NK-92 (cell line): ENCODE data around the gene BCCIP.

ENCODE experiments used
- DNase-seq: peaks from one replicate; lab custom pipeline; 2025; ENCODE audit not compliant: unreplicated experiment; lab: John Stamatoyannopoulos, UW

The BCCIP gene

DNA sequence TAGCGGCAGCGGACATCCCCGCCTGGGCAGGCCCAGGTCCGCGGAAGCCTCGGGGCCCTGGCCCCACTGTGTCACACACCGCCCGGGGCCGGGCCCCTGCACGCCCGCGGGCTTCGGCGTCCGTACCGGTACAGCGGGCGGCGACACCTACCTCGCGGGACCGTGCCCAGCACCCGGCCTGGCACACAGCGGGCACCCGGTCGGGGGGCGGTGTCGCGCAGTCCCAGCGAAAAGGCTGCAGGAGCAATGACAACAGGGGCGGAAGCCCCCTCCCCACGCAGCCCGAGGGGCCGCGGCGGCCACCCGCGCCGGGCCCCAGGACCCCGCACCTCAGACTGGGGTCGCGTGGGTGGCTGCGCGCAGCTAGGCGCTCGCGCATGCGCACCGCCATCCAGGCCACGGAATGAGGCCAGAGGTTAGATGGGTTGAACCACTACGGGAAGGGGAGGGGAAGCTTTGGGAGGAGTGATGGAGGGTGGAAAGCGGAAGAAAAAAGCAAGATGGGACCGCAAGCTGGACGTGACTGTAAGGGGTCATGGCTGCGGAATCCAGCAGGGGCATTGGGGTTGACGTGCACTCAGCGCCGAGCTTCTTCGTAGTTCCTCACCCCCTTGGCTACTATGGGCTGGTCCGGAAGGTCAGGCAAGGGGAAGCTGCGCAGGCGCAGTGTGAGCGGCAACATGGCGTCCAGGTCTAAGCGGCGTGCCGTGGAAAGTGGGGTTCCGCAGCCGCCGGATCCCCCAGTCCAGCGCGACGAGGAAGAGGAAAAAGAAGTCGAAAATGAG, at the start of gene BCCIP, which contains the start of gene UROS:
TSS of gene BCCIP (plus strand) at position 669 of the 785 bp plus-strand sequence. CDS start at position 681, 12 bp downstream.
TSS of gene UROS (minus strand) at position 381 of the 785 bp plus-strand sequence. CDS start 6,759 bp downstream, outside the sequence.
- DNase-seq, result peak; percentile 27

DNA sequence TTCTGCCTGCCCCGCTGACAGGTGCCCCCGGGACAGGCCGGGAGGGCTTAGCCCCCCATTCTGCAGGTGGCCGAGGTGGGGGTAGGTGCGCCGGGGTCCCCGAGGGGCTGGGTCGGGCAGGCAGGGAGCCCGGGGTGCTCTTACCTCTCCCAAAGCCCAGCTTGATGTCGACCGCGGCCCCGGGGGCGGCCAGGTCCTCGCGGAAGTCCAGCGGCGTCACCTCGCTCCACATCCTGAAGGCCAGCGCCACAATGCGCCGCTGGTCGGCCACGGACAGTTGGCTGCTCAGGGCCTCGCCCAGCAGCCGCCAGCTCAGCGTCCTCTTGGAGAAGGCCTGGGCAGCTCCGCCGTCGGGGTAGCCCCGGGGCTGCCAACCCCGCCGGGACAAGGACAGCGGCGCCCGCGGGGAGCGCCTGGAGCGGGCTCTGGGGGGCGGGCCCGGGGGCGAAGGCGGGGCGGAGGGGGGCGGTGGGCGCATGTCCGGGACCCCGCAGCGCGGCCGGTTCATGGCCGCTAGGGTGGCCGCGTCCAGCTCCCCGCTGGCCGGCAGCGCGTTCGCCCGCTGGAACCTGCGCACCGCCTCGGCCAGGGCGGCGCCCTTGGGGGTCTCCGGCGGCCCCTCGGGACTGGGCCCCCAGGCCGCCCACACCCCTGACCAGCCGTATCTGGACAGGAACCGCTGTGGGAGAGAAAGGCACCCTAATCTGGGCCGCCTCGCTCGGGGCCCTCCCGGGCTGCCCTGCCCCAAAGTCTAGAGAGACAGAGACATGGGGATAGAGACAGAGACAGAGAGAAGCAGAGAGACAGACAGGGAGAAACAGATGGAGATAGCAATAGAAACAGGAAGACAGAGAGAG, 49.4 kb upstream of the BCCIP start:
- DNase-seq, result no peak

DNA sequence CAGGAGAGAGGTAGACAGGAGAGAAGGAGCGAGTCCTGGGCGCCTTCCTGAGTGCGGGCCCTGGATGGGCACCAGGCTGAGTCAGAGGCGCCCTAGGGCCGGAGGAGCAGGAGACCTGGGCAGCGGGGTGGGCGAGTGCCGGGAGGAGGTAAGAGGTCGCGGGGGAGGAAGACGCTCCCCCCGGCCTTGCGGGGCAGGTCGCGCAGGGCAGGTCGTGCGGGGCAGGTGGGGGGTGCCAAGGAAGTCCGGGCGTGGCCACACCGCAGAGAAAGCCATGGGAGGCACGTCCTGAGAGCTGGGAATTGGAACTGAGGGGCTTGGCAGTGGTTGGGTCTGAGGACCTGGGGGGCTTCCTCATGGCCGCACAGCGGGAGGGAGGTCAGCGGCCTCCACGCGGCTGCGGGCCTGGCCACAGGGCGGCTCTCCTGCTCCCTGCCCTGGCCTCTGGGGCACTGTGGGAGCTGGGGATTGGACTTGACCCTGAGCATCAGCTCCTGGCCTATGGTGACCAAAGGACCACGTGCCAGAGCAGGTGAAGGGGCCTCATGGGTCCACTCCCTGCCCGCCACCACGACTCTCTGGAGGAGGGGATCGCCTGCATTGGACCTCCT, 48.7 kb upstream of the BCCIP start:
- no peak for DNase-seq

DNA sequence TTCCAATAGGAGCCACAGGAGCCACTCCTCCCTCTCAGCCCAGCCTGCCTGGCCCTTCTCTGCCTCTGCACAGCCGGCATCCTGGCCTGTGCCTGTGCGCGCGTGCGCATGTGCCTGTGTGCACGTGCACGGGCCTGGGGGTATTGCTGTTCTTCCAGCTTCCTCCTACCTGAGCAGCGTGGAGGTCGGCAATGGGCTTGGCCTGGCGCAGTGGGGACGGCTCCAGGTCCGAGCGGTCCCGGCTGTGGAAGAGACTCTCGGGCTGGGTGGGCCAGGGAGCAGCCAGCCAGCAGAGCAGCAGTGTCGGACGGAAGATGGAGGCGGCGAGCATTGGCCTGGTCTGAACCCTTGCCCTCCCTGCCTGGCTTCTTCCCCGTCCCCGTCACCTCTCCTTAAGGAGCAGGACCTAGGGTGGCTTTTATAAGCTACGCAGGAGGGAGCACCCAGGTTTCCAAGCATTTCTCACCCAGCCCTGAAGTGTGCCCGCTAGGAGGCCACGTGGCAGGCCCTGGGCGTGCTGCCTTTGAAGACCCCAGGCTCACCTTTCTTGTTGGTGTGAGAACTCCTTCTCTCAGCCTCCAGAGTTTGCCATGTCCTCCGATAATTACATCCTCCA, 47.7 kb upstream of the BCCIP start, which contains the start of gene MMP21:
TSS of gene MMP21 (minus strand) at position 331 of the 616 bp plus-strand sequence. CDS start at position 331, 0 bp downstream.
- no peak for DNase-seq

DNA sequence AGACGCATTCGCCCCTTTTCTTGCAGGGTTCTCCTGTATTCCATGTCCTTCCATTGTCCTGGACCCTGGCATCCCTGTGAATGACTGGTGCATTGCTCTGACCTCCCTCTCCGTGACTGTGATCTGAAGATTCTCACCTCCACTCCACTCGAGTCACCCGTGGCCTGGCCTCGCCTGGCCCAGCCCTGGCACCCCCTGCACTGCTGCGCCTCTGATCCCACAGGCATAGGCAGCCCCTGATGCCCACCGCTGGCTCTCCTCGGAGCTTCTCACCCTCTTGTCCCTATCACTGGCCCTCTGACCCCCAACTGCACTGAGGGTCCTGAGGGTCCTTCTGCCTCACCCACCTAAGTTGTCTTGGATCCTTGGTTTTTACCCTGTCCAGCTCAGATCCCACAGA, 45.5 kb upstream of the BCCIP start:
- DNase-seq, result no peak

DNA sequence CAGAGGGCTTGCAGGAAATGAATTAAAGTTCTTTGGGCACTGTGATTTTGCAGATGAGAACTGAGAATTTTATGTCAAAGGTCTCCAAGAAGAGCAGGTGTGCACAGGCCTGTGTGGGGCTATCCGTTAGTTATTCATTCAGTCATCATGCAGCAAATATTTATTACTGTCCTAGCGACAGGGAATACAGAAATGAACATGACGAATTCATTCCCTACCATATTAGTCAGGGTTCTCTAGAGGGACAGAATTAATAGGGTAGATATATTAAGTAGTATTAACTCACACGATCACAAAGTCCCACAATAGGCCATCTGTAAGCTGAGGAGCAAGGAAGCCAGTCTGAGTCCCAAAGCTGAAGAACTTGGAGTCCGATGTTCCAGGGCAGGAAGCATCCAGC, 44.8 kb upstream of the BCCIP start:
- DNase-seq, result no peak

DNA sequence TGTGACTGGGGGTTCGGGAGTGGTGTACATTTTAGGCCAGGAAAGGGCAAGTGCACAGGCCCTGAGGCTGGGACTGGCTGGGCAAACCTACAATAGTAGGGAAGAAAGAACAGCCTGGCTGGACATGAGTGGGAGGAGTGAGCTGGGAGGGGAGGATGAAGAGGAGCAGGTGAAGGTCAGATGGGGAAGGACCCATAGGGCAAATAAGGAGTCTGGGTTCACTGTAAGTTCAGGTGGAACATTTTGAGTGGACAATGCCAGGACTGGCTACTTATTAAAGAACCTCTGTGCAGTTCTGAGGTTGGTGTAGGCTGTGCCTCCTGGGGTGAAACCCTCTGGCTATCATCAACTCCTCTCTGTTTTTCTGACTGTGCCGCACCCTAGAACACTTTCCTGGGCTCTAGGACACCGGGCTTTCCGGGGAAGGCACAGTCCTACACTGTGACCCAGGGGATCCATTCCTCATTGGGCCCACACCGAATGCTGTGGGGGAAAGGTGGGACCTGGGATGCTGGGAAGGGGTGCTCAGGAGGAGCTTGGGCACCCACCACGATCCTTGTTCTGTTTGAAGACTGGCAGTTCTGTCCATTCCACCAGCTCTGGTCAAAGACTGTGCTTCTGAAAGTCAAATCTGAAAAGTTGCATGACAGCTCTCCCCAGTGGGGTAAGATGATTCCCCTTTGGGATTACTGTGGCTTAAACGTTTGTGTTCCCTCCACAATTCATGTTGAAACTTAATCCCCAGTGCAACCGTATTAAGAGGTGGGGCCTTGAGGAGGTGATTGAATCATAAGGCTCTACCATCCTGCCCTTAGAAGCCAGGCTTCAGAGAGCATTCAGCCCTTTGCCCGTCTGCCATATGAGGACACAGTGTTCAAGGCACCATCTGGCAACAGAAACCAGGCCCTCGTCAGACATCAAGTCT, 43.7 kb upstream of the BCCIP start:
- DNase-seq, result no peak

DNA sequence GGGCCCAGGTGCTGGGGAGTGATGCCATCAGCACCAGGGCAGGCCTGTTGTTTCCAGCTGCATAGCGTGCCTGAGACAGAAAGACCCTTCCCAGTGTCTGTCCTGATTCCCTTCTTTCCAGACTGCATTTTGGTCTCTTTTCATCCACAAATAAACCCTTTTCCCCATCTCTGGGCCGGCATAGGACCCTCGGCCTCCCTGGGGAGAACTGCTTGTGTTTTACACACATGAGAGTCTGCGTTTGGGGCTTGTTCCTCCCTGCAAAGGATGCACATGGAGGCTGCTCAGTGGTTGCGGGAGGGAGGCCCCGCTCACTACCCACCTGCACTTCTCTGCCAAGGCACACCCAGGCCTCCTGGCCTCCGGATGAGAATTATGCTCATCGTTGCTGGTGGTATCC, 42.0 kb upstream of the BCCIP start:
- no peak for DNase-seq

DNA sequence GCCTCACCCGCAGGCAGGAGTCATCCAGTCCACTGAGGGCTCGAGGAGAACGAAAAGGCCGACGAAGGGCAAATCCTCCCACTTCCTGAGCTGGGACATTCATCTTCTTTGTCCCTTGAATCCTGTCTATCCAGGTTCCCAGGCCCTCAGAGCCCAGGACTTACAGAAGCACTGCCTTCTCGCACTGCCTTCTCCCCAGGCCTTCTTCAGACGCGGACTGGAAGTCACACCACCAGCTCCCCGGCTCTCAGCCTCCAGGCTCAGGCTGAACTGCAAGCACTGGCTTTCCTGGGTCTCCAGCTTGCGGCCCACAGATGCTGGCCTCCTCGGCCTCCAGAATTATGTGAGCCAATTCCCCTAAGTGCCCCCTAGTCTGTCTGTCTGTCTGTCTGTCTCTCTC, 41.3 kb upstream of the BCCIP start:
- no peak for DNase-seq

DNA sequence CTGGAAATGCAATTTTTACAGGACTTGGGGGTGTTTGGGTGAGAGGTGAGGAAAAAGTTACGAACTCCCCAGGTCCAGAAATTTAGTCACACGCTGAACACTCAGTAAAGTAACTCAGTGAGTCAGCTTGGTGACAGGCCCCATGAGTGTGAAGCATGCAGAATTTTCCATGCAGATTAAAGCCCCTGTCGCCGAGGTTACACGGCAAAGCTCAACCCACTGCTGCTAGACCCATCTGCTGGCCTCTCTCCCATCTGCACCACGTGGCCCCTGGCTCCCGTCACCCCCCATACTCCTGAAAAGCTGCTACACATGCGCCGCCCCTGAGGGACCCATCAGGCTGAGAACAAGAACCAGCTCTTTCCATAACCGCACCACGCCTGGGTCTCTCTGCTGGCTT, 40.7 kb upstream of the BCCIP start:
- no peak for DNase-seq

DNA sequence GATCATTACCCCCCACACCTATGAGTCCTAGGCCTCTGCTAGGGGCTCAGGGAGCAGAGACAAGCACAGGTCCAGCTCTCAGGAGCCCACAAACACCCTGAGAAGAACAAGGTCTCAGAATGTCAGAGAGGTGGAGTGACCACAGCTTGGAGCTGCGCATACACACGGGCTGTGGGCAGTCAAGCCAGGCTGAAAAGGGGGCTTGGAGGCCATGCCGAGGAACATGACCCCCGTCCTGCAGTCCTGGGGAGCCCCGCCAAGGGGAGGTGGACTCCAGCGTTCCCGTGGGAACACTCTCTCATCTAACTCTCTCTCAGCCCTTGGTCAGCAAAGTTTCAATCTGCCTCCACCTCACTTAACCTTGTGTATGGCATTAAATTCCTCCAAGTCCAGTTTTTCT, 39.9 kb upstream of the BCCIP start:
- DNase-seq, result no peak

DNA sequence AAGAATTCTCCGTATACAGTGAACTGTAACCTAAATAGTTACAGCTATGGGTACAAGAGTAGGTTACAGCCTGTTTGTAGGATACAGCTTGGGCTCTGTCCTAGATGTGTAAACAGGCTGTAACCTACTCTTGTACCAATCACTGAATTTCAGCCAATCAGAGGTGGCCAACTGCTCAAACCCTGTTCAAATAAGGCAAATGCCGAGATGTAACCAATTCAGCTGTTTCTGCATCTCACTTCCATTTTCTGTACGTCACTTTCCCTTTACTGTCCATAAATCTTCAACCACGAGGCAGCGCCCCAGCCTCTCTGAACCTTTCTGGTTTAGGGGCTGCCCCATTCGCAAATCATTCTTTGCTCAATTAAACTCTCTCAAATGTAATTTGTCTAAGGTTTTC, 39.4 kb upstream of the BCCIP start:
- no peak for DNase-seq

DNA sequence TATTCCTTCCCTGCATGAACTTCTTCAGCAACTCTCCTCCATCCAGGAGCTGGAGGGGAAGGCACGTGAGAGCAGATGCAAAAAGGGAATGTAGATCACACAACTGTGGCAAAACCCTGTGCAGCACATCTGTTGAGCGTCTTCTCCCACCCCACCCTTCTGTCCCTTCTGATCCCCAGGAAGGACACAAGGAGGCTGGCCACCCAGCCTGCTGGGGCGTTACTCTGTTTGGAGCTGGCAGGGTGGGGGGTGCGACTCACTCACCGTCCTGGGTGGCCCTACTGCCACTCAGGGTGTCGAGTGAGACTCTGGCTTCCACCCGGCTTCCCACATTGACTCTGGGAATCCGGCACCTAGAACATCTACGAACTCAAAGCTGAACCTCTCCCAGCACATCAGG, 37.6 kb upstream of the BCCIP start:
- no peak for DNase-seq

DNA sequence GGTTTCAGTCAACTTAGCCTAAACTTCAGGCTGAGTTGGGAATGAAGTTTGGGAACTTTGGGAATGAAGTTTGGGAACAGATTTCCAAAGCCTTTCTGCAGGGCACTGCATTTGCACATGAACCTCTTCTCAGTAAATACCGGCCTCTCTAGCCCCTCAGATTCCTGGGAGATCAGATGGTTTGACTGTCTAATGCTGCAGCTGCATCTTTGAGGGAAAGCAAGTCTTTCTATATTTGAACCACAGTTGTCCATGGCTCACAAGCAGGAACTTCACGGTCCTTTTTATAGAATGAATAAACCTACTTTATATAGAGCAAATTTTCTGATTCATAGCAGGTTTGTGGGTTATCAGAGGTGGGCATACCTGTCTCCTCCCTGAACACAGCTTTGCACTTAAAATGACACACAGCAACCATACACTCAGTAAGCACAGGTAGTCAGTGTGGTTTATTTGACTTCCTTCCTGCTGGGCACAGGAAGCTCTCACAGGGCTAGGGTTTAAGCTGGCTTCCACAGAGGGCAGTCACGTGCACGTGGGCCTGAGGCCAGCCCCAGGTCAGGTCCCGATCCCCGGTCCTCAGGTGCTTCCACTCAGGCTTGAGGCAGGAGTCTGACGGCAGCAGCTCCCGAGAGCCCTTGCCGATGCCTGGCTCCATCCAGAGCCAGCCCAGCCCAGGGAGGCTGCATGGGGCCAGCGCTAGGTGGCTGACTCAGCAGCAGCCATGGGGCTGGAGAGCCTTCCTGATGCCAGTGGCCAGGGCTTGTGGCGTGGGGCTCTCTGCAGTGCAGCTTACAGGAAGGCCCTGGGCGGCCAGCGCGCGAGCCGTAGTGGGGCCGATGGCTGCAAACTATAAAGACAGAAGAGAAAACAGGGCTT, 35.0 kb upstream of the BCCIP start:
- DNase-seq, result no peak

DNA sequence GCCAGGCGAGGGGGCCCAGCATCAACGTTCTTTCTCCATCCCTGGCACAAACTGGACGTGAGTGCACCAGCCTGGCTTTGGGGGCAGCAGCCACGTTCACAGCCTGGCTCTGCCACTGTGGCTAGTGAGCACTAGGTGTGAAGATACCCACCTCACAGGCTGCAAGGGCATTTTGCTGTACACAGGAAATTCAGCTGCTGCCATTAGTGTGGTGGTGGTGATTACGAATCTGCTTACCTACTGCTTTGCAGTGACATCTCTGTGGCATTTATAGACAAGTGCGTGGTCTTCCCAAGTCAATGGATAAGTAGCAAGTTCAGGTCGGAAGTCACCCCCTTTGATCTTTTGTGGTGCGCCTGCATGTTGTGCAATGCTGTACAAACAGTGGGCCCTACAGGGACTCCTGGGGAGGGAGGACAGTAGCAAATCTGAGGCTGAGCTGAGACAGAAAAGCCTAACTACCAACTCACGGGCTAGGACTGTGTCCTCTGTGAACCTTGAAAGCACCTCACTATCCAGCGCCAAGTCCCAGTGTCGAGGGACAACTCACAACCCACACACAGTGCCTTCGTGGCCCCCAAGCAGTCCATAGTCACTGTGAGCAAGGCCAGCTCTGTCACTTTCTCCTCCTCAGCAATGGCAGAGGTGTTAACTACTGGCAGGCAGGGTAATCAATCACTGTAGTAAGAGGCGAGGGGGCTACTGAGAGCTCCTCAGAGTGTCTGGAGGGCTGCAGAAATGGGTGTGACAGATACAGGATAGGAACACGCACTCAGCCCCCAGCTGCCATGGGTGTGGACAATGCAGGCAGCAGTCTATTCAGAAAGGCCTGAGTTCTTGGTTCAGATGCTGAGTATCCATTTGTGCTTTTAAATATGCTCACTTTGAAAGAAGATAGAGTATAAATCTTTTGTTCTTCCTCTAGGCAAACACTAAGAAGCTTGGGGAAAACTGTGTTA, 30.7 kb upstream of the BCCIP start:
- no peak for DNase-seq

DNA sequence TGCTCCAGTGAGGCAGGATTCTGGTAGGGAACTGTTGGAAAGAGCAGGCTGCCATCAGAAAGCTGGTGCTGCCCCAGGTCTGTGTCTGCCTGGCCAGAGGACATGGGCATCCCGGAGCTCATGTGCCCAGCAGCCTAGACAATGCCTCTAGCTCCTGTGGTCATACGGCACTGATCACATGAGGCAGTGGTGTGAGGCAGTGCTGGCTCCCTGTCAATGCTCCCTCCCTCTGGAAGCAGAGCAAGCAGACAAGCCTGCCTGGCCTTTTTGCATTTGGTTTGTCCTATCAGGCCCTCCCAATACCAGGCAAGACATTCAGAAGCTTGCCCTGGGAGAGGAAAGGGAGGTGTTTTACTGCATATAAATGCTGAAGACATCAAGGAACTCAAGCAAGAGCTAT, 28.2 kb upstream of the BCCIP start:
- no peak for DNase-seq

DNA sequence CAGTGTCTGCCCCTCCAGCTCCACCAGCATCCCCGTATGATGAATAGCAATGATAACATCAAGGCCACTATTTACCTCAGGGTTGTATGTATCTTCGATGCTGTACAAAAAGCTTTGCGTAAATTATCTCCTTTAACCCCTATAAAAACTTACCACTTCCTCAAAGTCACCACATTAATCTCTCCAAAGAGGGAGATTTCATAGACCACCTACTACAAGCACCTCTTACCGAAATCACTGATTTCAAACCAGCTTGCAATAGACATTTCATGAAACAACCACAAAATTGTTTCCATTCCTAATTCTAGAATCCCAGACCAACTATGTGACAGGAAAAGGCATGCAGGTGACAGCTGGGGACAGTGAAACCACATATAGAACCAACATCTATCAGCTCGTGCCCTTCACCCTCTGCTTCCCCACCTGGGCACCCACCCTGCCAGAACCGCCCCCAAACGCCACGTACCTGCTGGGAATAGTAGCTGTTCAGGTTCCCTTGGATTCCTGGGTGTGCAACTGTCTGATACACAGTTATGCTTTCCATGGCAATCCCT, 27.6 kb upstream of the BCCIP start:
- DNase-seq, result no peak

DNA sequence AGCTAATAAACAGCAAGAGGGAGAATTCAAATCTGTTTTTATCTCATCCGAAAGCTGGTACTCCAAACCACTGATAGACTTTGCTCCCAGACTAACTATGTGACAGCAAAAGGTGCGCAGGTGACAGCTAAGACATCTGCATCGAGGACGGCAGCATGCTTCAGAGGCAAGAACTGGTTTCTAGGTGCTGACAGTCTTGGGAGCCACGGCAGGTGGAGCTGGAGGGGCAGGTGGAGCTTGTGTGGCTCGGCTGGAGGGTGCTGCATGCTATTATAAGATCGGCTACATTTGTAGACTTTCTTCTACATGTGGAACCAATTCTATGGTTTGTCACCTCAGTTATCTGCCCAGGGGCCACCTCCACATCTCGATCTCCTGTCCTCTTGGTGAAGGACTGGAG, 25.9 kb upstream of the BCCIP start:
- no peak for DNase-seq
